ENCODE measurements around the gene DIPK1C.

- TF ChIP-seq CTCF (IDR thresholded peaks at IDR 0.05) (no peak), EZH2 (IDR thresholded peaks at IDR 0.05) (no peak)
Observed at GRCh38 chr18:74412116-74412880, 44.8 kb downstream of the DIPK1C start.

All from neural progenitor cell (in vitro differentiated cells).